Measurements from ENCODE around the gene SORT1.
"Not testable (repeated sequence)": the region's sequence is repeated elsewhere in the genome, so short reads cannot be mapped to it uniquely, and the experiment has no call there.

SORT1 gene

DNA sequence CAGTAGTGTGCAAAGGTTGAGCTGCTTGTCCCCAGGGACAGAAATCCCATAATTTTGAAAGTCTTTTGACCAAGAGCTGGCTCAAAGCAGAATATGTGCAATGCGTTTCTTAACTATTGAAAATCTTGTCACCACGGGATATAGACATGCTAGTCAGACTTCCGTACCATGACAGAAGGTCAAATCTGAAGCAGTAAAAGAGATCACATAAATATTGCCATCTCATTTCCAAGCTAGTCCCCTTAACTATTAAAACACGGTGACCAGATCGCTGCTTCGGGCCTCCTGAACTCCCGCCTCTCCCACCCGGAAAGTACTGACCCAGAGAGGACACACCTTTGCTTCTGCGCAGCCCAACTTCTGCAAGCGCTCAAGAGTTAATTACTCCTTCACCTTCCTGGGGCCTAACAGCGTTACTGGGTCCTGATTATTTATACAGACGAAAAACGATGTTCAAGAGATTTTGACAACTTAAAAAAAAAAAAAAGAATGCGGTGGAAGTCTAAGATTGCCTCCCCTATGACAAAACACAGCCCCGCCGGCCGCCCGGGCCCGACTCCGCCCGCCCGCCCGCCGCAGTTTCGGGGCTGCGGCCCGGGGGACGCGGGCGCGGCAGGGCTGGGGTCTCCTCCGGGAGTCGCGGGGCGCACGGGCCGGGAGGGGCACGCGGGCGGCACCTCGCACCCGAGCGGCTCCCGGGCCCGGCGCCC lies 692 bp downstream of the SORT1 start:
- no peak for DNase-seq (ENCODE audit: low read depth in 2 of 2)

DNA sequence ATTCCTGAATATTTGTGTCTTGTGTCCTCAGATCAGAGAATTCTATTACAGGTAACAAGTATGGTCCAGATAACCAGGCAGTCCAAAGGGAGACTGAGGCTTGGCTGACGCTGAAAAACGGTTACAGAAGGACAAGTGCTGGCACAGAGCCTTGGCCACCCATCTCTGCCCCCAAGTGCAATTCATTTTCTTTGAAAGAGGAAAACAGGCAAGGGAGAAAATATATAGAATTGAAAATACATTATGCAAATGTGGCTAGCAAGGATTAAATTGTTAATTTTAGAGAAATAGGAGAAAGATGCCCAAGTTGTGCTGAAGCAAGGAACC lies 1.2 kb downstream of the SORT1 start:
- no peak for DNase-seq (ENCODE audit: low read depth in 2 of 2)

DNA sequence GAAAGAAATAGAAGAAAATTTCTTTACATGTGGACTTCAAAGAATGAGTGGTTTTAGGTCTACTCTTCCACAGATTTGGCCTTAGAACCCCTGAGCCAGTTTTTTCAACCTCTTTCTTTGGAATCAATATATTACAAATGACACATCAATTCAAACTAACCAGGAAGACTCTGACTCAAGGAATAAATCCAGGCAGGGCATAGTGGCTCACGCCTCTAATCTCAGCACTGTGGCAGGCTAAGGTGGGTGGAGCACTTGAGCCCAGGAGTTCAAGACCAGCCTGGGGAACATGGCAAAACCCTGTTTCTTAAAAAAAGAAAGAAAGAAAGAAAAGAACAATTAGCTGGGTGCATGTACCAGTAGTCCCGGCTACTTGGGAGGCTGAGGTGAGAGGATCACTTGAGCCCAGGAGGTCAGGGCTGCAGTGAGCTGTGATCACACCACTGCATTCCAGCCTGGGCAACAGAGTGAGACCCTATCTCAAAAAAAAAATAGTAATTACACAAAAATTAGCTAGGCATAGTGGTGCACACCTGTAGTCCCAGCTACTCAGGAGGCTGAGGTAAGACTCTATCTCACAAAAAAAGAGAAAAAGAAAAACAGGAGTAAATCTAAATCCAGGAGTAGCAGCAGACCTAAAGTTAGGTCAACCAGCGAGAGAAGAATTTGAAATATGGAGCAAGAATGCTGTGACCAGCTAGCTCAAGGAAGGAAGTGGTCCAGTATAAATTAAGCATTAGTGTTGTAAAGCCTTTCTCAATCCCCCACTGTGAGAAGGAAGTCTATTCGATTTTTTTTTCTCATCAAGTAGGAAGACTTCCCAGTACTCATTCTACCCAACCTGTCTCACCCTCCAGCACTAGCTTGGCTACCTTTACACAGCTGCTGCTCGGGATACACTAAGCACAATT lies 1.9 kb downstream of the SORT1 start:
- DNase-seq (ENCODE audit: low read depth in 2 of 2) = no peak

DNA sequence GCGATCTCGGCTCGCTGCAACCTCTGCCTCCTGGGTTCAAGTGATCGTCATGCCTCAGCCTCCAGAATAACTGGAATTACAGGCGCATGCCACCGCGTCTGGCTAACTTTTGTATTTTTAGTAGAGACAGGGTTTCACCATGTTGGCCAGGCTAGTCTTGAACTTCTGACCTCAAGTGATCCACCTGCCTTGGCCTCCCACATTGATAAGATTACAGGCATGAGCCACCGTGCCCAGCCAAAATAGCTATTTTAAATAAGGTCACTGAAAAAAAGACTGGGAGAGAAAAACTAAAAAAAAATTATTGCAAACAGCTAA lies 2.5 kb downstream of the SORT1 start:
- DNase-seq (ENCODE audit: low read depth in 2 of 2) = not testable (repeated sequence)

DNA sequence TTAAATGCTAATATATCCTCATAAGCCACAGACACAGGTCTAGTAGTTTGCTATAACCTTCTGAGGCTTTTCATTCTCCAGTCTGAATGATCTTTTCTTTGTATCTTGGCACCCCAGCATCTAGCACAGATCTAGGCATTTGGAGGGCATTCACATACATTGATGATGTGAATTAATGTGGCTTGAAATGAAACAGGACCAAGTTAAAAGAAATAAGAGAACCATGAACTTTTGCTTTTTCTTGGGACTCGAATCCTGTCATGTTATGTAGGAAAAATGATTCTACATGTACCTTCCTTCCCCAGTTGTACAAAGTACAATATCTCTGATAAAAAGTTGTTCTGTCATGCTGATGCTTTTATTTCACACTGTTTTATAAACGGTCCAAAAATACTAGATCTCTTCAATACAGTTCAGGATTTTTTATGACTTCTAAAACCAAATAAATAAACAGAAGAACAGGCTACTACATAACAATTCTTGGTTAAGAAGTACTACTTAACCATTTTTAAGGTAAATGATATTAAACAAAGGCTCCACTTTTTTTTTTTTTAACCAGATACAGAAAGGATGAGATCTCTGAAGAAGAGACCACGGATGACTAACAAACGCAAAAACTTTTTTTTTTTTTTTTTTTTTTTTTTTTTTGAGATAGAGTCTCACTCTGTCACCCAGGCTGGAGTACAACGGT lies 3.0 kb downstream of the SORT1 start:
- no peak for DNase-seq (ENCODE audit: low read depth in 2 of 2)

DNA sequence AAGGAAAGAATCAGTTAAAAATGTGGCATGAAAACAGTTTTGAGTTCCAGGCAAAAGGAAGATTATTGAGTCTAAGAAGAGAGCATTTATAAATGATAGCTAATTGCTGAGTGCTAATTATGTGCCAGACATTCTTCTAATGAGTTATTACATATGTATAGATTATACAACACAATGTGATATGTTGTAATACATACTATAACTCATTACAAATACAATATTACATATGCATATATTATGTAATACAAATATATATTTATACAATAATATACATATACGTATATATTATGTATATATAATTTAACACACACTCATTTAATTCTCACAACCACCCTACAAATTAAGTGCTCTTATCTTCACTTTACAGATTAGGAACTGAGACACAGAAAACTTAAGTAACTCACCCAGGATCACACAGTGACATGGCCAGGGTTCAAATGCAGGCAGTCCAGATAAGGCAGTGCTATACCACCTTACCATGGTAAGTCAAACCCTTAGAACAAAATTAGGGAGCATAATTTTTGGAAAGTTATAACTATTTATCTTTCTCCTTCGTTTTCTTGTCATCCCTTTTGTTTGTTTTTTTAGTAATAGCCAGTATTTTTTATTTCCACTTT lies 4.0 kb downstream of the SORT1 start:
- no peak for DNase-seq (ENCODE audit: low read depth in 2 of 2)

DNA sequence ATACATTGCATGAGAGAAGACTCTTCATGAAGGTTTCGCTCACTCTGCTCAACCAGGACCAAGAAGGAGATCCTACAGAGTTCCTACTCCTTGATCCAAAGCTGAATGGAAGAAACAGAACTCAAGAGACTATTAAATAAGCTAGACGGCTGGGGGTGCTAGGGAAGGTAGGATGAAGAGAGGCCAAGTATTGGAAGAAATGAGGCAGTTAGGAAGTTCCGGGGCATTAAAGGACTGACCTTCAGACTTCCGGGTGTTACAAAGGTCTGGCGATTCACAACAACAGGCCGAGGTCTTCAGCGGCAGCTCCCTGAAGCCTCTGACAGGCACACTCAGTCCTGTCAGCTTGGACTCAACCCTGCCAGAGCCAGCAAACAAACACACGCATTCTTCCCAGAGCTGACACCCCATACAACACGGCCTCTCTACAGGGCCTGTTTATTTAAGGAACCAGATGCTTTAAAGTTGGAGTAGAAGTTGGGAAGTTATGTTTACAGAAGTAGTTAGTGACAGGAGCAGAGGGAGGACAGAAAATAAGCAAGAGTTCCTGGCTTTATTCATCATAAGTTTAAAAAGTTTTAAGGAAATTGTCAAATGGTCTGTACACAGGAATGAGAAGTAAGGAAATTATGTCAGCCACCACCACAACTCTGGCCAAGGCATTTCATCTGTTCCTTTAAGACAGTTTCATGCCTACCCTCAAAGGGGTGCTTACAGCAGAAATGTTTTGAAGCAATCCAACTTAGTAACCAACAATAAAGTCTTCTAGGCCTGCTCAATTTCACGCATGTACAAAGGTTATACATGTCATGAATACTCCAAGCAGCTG lies 4.7 kb downstream of the SORT1 start:
- DNase-seq (ENCODE audit: low read depth in 2 of 2) = no peak

DNA sequence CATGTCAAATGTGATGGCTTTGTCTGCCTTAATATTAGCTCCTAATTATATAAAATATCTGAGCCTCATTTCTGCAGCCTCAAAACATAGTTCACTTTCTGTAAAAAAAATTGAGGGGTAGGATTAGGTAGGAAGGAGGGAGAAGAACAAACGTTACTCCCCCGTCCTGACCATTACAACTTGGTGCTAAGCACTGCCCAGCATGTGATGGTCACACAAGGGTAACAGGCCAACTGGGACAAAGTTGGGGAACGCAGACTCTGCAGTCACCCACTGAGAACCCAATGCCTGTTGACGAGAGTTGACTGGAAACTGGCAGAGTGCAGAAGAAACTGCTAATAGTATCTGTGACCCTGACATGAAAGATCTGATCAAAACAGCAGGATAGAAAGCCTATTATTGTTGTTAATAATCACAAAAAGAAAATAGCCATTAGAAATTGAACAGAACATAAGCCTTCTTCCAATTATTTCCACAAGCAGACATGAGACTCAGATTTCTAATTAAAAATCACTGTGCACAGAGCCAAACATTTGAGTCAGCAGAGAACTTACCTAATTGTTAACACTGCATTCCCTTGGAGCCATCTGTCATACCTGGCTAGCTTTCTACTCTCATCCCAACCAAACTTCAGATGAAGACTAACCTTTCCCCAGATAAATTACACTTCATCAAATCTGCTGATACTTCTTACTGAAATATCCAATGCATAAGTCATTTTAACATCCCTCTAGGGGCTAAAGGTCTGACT lies 5.5 kb downstream of the SORT1 start:
- no peak for DNase-seq (ENCODE audit: low read depth in 2 of 2)

DNA sequence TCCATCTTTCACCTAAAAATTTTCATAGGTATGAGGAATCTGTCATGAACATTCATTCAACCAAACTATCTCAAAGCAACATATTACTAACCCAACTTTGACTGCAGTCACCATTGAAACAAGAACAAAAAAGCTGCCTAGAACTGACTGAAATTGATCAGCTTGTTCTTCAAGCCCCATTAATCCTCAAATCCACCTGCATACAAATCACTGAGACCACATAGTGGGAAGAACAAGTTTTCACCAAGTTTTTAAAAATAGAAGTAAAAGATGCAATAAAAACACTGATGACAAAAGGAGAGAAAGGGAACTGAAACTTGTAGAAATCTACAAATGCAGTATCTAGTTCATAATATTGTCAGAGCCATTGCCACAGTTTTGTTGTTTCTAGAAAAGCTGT lies 6.1 kb downstream of the SORT1 start:
- DNase-seq (ENCODE audit: low read depth in 2 of 2) = no peak

DNA sequence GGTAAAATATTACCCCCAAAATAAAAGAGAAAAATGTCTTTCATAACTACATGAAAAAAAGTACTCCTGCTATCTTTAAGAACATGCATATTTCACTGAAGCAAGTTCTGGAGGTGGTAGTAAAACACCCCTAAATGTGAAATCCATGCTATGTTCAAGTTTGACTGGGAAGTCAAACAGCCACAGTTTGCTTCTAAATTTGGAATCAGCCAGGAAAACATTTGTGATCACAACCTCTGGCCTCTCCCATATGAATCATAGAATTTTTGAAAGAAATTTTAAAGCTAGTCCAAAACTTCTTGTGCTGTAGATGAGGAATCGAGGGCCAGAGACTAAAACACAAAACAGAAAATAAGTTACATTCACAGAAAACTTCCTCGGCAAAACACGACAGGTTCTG lies 6.6 kb downstream of the SORT1 start:
- DNase-seq (ENCODE audit: low read depth in 2 of 2) = no peak

DNA sequence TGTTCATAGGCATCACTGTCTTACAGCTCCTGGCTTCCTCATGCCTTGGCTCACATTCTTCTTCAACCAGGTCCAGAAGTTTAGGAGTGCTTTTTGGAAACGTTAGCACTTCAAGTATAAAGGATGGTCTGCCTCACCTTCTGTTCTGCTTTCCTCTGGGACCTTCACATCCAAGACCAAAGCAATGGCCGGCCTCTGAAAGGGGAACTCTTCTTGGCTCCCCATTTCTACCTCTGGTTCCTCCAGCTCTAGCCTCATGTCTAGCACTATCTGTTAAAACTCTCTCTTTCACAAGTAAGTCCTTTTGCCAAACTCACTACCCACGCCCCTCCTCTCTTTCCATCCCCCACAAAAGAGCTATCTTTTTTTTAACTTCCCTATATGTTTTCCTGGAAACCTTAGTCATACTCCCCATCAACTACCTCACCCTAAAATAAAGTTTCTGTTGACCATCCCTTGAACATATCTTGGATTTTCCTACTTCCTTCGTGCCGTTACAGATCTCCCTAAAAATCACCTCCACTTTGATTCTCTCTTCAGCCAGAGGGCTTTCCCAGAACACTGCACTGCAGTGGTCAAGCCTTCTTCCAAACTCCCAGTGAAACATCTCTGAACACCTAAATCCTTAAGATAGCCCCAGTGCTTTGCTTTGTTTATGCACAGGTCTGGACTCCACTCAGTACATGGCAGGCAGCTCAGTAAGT lies 7.9 kb downstream of the SORT1 start:
- DNase-seq (ENCODE audit: low read depth in 2 of 2) = no peak

DNA sequence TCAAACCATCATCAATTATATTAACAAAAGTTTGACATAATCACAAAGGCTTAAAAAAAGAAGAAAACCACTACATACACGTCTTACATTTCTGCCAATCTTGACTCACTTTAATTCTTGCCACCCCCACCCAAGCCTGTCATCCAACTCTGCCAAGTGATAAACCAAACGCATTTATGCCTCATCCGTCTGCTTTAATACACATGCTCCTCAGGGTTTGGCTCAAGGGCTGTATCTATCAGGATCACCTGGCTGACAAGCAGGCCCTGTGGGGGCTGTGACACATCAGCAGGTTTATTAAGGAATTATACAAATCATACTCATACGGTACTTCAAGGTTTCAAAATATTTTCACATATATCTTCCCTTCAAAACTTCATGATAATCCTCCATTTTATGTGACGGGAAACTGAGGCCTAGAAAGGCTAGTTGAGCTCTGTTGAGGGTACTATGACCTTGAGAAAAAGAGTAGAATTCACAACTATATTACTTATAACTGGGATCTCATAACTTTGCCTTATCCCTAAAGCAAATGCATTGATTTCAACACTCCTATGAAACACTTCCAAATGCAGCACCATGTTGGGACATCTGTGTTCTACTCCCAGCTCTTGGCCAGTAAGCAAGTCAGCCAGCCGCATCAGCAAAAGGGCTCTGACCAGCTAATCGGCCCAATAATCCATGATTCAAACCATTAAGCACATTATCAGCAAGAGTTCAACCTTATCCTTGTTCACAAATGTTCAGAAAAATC lies 8.7 kb downstream of the SORT1 start:
- DNase-seq (ENCODE audit: low read depth in 2 of 2) = no peak

DNA sequence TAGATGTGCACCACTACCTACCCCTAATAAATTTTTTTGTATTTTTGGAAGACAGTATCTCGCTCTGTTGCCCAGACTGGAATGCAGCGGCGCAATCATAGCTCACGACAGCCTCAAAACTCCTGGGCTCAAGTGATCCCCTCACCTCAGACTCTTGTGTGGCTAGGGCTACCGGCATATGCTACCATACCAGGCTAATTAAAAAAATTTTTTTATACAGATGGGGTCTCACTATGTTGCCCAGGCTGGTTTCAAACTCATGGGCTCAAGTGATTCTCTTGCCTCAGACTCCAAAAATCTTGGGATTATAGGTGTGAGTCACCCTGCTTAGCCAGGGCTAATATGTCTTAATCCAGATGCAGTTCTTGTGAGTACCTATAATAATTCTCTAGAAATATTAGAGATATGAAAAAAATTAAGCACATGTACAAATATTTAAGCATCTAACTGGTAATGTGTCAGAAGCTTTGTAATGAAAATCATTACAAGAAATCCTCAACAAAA lies 9.5 kb downstream of the SORT1 start:
- no peak for DNase-seq (ENCODE audit: low read depth in 2 of 2)

DNA sequence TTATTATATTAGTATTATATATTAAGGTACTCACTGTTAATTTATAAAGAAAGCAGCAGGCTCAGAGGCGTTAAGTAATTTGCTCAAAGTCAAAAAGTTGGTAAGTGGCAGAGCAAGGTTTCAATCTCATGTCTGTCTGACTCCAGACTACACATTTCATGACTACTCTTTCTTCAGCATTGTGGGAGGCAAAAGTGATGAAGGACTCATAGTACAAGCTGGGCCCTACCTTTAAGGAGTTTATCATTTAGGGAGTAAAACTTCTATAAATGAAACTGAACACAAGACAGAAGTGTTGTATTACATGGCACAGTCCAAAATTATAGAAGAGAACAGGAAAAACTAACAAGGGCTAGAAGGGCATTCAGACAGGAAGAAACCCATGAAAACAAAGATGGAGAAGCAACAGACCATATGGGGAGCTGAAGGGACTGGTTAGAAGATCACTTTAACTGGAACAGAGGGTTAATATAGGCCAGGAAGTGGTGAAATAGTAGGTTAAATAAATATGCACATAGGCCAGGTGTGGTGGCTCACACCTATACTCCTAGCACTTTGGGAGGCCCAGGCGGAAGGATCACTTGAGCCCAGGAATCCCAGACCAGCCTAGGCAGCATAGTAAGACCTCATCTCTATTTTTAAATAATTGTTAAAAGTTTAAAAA lies 11.5 kb downstream of the SORT1 start:
- no peak for DNase-seq (ENCODE audit: low read depth in 2 of 2)

DNA sequence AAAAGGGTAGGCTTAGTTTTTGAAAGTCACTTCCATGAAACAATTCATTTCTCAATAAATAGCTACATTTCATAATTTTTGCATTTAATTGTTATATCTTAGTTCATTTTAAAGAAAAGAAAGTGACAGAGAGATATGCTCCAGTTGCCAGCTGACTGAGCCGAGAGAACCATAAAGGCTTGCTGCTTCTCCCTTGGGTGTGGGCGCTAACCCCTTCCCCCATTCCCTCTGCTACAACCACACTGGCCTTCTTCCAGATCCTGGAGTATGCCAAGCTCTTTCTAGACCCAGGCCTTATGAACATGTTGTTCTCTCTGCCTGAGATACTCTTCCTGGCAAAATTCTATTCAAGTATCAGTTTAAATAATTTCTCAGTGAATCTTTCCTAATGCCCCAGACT lies 12.3 kb downstream of the SORT1 start:
- no peak for DNase-seq (ENCODE audit: low read depth in 2 of 2)

DNA sequence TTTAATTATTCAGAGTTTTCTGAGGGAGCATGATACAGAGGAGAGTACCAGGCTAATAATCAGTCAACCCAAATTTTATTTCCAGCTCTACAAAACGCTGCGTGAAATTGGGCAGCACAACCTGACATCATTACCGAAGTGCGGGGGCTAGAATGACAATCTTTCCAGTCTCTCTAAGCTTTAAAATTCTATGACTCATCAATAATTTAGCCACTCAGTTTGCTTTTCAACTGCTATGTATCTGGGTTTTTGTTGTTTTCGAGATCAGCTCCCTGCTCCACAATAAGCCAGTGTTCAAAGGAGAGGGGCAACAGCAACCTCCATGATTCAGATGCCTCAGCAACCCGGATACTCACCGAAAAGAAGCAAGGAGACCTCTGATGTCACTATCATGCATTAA lies 13.9 kb downstream of the SORT1 start:
- no peak for DNase-seq (ENCODE audit: low read depth in 2 of 2)

DNA sequence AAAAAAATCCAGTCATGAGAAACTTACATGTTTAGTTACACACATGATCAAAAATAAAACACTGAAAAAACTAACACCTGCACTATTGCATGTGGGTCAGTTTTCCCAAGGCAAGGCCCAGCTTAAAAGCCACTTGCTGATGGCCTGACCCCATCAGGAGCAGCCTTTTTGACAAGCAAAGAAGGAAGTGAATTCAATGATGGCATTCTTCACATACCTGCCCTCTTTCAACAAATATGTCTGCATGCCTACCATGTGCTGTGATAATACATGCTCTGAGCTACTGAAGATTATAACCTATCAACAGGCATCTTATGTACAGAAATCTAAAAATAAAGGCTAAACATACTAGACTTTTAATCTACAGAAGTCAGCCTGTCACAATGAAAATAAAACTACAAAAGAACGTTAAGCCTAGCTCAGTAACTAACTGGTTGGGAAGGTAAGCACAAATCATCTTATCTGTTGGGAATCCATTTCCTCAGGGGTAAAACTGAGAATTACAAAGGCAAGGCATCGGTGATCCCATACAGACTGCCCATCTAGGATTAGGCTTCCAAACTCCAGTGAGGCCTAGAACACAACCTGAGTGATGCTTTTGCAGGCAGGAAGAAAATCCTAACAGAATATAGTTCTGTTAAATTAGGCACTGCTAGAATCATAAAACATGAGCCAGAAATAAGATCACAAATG lies 14.5 kb downstream of the SORT1 start:
- no peak for DNase-seq (ENCODE audit: low read depth in 2 of 2)

DNA sequence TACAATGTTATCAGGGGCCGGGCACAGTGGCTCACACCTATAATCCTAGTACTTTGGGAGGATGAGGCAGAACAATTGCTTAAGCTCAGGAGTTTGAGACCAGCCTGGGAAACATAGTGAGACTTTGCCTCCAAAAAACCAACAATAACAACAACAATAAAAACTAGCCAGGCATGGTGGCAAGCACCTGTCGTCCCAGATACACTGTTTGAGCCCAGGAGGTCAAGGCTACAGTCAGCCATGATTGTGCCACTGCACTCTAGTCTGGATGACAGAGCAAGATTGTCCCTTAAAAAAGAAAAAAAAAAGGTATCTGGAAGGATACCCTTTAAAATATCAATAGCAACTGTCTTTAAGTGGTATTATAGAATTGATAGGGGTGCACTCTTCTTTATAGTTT lies 16.1 kb downstream of the SORT1 start:
- DNase-seq (ENCODE audit: low read depth in 2 of 2) = no peak

Measured in stimulated activated CD8-positive, alpha-beta memory T cell treated with anti-CD3 and anti-CD28 coated beads, Interleukin-15, amount 100 ng/mL, for 48 hours (primary cell).